Stimulated activated CD8-positive, alpha-beta memory T cell treated with anti-CD3 and anti-CD28 coated beads, Interleukin-2, amount 100 ng/mL, for 1 hour (primary cell): Measurements from ENCODE around the gene S1PR5.
"Not testable (repeated sequence)": the region's sequence is repeated elsewhere in the genome, so short reads cannot be mapped to it uniquely, and the experiment has no call there.

Experiments
- DNase-seq, 2 donors: peaks; one replicate each; pipeline ENCODE4 v3.0.0-alpha.2; 2020; ENCODE audit warnings: low read depth in 2 of 2

Gene S1PR5

GRCh38 chr19:10517361-10517759, at the start of gene S1PR5:
S1PR5 (minus strand) TSS chr19:10517447; CDS start chr19:10515011, 2,436 bp downstream.
- DNase-seq: no peak

- DNase-seq: peak; percentile 31 to 33
Observed at GRCh38 chr19:10566658-10567410, 49.6 kb upstream of the S1PR5 start.

- no peak for DNase-seq
Observed at GRCh38 chr19:10566408-10566657, 49.1 kb upstream of the S1PR5 start.

- DNase-seq: peak; percentile 98
Observed at GRCh38 chr19:10565567-10566407, 48.5 kb upstream of the S1PR5 start, which contains the start of gene KRI1. KRI1 (minus strand) TSS chr19:10566010; CDS start chr19:10565999, 11 bp downstream.

GRCh38 chr19:10565028-10565566, 47.9 kb upstream of the S1PR5 start:
- no peak for DNase-seq

GRCh38 chr19:10562609-10563008, 45.4 kb upstream of the S1PR5 start:
- DNase-seq: no peak

- no peak for DNase-seq
Observed at GRCh38 chr19:10560154-10560553, 42.9 kb upstream of the S1PR5 start.

- no peak for DNase-seq
Observed at GRCh38 chr19:10557603-10558197, 40.5 kb upstream of the S1PR5 start.

GRCh38 chr19:10555610-10555973, 38.3 kb upstream of the S1PR5 start:
- DNase-seq: no peak

GRCh38 chr19:10554760-10555609, 37.7 kb upstream of the S1PR5 start:
- no peak for DNase-seq

GRCh38 chr19:10553943-10554381, 36.7 kb upstream of the S1PR5 start:
- DNase-seq: peak; percentile 37 to 42

GRCh38 chr19:10553087-10553667, 35.9 kb upstream of the S1PR5 start:
- no peak for DNase-seq

- no peak for DNase-seq
Observed at GRCh38 chr19:10552510-10553053, 35.3 kb upstream of the S1PR5 start.

- no peak for DNase-seq
Observed at GRCh38 chr19:10551698-10552301, 34.6 kb upstream of the S1PR5 start.

- not testable (repeated sequence) for DNase-seq
Observed at GRCh38 chr19:10551006-10551405, 33.8 kb upstream of the S1PR5 start.

GRCh38 chr19:10550336-10550735, 33.1 kb upstream of the S1PR5 start:
- no peak for DNase-seq

GRCh38 chr19:10549733-10550132, 32.5 kb upstream of the S1PR5 start:
- DNase-seq: no peak

- no peak for DNase-seq
Observed at GRCh38 chr19:10548746-10549276, 31.6 kb upstream of the S1PR5 start.

GRCh38 chr19:10546817-10547216, 29.6 kb upstream of the S1PR5 start:
- no peak for DNase-seq

GRCh38 chr19:10544753-10545251, 27.6 kb upstream of the S1PR5 start:
- DNase-seq: no peak
